SKM-1 treated with dmso at 0.1 percent for 144 hours (cell line): Measurements from ENCODE around the gene OR10A4.
A peak's percentile ranks its signal among the peaks of the same experiment; 100 is the strongest.
"Not testable (repeated sequence)": the region's sequence is repeated elsewhere in the genome, so short reads cannot be mapped to it uniquely, and the experiment has no call there.

ENCODE experiments used
- DNase-seq: peaks from one replicate; lab custom pipeline; 2025; ENCODE audit not compliant: unreplicated experiment; lab: John Stamatoyannopoulos, UW

The OR10A4 gene

DNA sequence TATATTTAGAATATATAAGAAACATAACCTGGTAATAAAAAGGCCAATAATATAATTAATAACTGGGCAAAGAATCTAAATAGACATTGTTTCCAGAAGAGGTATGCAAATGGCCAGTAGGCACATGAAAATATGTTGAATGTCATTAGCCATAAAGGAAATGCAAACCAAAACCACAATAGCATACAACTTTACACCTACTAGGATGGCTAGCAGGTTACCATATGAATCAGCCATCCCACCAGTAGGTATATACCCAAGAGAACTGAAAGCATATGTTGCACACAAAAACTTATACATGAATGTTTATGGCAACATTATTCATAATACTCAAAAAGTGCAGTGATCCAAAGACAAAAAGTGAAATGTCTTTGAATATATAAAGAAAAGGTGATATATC, 18.6 kb downstream of the OR10A4 start:
- no peak for DNase-seq

GRCh38 chr11:6898911-6899310, 22.5 kb downstream of the OR10A4 start:
- no peak for DNase-seq

DNA sequence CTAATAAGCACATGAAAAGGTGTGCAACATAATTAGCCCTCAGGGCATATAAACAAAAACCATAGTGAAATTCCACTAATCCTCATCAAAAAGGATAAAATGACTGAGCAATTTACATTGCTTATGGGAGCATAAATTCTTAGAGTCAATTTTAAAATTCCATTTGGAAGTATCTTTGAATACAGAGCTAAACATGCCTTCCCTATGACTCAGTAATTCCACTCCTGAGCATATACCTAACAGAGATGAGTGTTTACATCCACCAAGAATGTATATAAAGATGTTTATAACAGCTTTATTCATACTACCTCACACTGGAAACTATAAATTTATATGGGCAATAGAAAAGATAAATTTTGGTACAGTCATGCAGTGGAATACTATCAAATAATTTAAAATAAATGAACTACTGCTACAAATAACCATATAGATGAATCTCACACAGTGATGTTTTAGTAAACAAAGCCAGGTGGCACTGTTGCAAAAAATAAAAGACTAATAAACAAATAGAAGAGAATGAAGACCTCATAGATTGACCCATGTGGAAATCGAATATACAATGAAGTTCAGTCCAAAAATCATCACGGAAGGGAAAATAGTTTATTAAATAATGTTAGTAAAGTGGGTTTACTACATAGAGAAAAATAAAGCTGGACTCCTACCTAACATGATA, 24.0 kb downstream of the OR10A4 start:
- no peak for DNase-seq

DNA sequence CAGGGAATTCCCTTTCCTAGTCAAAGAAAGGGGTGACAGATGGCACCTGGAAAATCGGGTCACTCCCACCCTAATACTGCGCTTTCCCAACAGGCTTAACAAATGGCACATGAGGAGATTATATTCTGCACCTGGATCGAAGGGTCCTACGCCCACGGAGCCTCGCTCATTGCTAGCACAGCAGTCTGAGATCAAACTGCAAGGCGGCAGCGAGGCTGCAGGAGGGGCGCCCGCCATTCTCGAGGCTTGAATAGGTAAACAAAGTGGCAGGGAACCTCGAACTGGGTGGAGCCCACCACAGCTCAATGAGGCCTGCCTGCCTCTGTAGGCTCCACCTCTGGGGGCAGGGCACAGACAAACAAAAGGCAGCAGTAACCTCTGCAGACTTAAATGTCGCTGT, 28.4 kb downstream of the OR10A4 start:
- not testable (repeated sequence) for DNase-seq

- DNase-seq, result no peak
Measured at GRCh38 chr11:6911378-6911777, 35.0 kb downstream of the OR10A4 start.

DNA sequence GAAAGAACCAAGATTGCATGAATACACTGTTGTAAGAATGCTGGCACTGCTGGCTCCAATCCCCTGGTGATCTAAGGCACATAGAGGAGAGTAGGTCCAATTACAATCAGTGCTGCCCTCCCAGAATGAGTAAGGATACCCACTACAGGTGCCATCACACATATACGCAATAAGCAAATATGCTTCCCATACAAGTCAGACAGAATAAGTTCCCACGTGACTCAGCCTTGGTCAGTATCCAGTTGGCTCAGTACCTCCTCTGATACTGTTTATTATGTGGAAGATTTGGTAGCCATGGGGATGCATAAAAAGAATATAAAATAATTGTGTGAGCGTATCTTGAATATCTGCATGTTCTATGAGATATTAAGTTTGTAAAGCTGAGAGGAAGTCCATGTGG, 35.5 kb downstream of the OR10A4 start:
- DNase-seq, result no peak

GRCh38 chr11:6919698-6920097, 43.3 kb downstream of the OR10A4 start:
- no peak for DNase-seq

DNA sequence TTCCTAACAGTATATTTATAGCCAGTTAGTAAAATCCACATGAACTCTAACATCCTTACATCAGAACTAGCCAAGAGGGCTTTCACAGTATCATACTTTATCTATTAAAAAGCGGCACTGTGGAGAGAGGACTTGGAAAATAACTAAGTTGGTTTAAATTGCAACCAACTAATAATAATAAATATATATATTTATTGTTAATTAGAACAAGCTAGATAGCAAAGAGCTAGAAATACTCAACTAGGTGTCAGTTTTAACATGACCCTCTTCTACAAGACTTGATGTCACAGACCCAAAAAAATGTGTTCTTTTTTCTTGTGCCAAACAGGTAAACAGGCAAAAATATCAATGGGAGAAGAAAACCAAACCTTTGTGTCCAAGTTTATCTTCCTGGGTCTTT, 44.3 kb downstream of the OR10A4 start, which contains the start of gene OR2D3:
Gene OR2D3, plus strand, starts transcription at position 301 of the 400 bp plus-strand sequence. Its CDS starts 0 bp downstream, at position 301.
- DNase-seq, result no peak

DNA sequence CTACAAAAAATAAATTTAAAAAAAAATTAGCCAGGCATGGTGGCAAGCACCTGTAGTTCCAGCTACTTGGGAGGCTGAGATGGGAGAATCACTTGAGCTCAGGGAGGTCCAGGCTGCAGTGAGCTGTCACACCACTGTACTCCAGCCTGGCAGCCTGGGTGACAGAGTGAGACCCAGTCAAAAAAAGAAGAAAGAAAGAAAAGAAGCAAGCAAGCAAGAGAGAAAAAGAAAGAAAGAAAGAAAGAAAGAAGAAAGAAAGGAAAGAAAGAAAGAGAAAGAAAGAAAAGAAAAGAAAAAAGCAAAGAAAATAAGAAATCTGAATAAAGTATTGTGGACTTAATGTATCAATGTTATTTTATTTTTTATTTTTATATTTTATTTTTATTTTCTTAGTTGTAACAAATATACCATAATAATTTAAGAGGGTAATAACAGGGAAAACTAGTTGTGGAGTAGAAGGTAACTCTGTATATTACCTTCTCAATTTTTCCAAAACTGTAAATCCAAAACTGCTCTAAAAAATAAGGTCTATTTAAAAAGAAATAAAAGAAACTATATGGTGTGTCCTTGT, 48.7 kb downstream of the OR10A4 start:
- no peak for DNase-seq

DNA sequence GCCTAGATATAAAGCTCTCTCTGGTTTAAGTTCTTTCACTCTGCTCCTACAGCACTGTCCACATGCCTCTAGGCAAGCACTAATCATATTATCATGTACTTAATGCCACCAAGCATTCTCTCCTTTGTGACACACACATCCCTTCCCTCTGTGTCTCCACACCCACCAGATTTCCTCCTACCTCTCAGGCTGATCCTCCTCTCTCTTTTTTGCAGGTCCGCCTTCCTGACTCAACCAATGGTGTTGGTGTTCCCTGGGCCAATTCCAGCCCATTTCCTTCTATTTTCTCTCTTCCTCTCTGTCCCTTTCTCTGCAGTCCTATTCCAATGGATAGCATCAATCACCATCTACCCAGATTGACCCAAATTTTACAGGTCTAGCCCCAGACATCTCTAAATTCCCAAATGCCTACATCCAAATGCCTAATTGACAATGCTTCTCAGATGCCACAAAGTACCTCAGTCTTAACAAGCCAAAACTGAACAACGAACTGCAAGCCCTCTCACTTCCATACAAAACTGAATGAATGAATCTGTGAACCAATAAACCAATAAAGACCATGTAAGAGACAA, 49.3 kb downstream of the OR10A4 start:
- DNase-seq, result no peak

GRCh38 chr11:6926208-6927029, 50.0 kb downstream of the OR10A4 start, which contains the start of gene ZNF215:
Gene ZNF215, plus strand, starts transcription at chr11:6926426. Its CDS starts 5,847 bp downstream, at chr11:6932273.
- DNase-seq, result peak; percentile 74

GRCh38 chr11:6927030-6927617, 50.7 kb downstream of the OR10A4 start:
- no peak for DNase-seq
